Mammary epithelial cell (primary cell): ENCODE data around the gene DOCK2.

Experiments
- EZH2 ChIP-seq: IDR thresholded peaks from 2 replicates; pipeline ENCODE4 v1.6.1; 2012; ENCODE audit warnings: low read length, inconsistent platforms, borderline replicate concordance
- TF ChIP-seq, protein P1 (sequence below), 2 donors: IDR thresholded peaks in 1 of 2; conservative IDR thresholded peaks in 1 of 2; 2 replicates each; pipeline ENCODE4 v1.5.1; 2011 to 2012; ENCODE audit warnings: inconsistent platforms in 2 of 2, low read length in 2 of 2, mild to moderate bottlenecking in 2 of 2, control low read depth in 1 of 2, low read depth in 1 of 2; ENCODE audit not compliant: insufficient read depth in 1 of 2; ENCODE audit errors: extremely low read depth in 1 of 2

GRCh38 chr5:169762338-169763095, 125.4 kb downstream of the DOCK2 start:
- TF ChIP-seq, protein P1, sequence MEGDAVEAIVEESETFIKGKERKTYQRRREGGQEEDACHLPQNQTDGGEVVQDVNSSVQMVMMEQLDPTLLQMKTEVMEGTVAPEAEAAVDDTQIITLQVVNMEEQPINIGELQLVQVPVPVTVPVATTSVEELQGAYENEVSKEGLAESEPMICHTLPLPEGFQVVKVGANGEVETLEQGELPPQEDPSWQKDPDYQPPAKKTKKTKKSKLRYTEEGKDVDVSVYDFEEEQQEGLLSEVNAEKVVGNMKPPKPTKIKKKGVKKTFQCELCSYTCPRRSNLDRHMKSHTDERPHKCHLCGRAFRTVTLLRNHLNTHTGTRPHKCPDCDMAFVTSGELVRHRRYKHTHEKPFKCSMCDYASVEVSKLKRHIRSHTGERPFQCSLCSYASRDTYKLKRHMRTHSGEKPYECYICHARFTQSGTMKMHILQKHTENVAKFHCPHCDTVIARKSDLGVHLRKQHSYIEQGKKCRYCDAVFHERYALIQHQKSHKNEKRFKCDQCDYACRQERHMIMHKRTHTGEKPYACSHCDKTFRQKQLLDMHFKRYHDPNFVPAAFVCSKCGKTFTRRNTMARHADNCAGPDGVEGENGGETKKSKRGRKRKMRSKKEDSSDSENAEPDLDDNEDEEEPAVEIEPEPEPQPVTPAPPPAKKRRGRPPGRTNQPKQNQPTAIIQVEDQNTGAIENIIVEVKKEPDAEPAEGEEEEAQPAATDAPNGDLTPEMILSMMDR (conservative IDR thresholded peaks at IDR 0.05 in 1 of 2, IDR thresholded peaks at IDR 0.05 in 1 of 2; ENCODE audit: extremely low read depth in 1 of 2, insufficient read depth in 1 of 2, low read depth in 1 of 2, low read length in 2 of 2), result no peak
- TF ChIP-seq EZH2, result no peak
